ENCODE measurements around the gene PITX2. TPM values are rescaled to one million over a fixed set of nuclear protein-coding genes. Genes with fewer than 3 reads are reported as not detected.

PITX2 gene
- total and polyA plus RNA-seq, 2 of the 8 experiments (the other 6 are each of a cell fraction or from before 2014, with no cell fraction given), result 0.09 to 0.67 TPM

DNA sequence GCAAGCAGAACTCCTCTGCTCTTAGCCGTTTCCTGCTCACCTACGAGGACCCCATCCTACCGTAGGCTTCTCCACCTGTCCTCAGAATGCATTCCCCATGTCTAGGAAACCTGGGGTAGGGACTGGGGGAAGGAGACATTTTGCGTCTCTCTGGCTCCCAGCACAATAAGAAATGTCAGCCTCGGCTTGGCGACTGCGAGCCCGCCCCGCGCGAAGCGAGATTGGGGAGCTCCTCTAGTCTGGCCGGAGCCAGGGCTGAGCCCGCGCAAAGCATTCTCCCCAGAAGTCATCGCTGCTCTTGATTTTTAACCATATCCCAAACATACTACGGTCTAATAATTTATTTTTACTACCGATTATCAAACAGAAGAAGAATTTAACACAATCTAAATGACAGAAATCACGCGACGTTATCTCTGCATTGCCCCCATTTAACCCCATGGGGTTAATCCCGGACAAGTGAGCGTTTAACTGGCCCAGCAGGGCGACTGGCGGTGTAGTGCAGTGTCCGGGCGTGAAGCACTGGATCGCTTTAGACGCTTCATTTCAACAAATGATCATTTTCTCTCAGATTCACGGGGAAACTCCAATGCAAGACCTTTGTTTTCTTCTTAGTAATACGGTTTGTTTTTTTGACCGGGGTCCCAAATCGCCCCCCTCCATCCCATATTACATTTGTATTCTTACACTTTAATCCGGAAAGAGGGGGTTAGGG, 8.0 kb upstream of the PITX2 start (continued):
- TF ChIP-seq CHD1 (IDR thresholded peaks at IDR 0.05; ENCODE audit: low read depth, low read length), result no peak
- no peak for TF ChIP-seq CREB1 (IDR thresholded peaks at IDR 0.05)
- no peak for TF ChIP-seq SP2 (IDR thresholded peaks at IDR 0.05; ENCODE audit: low read length)
- TF ChIP-seq NANOG (IDR thresholded peaks at IDR 0.05; ENCODE audit: insufficient read depth, low read depth, low read length, poor library complexity, severe bottlenecking), result peak; percentile 77
- TF ChIP-seq EZH2 (IDR thresholded peaks at IDR 0.05; ENCODE audit: low read depth, low read length, severe bottlenecking), result peak; percentile 32
- TF ChIP-seq CHD2 (IDR thresholded peaks at IDR 0.05; ENCODE audit: low read length), result no peak
- TF ChIP-seq SUZ12 (IDR thresholded peaks at IDR 0.05; ENCODE audit: low read length), result peak; percentile 68
